LNCaP clone FGC (cell line): ENCODE measurements around the gene MAGI3.

ENCODE experiments used
- DNase-seq: peaks from one replicate; pipeline ENCODE4 v3.0.0-alpha.2; 2011; ENCODE audit warnings: low read depth
- H3K4me3 ChIP-seq: 2 replicates; pipeline ENCODE4 v1.5.1; 2011; ENCODE audit warnings: mild to moderate bottlenecking, low read depth, low read length, control low read depth
- CTCF ChIP-seq: IDR thresholded peaks from 2 replicates; pipeline ENCODE4 v1.5.1; 2012; ENCODE audit warnings: mild to moderate bottlenecking; ENCODE audit not compliant: control insufficient read depth, insufficient read depth; ENCODE audit errors: extremely low read depth

Gene MAGI3

GRCh38 chr1:113390871-113391648, 745 bp downstream of the MAGI3 start:
- peak overlapping the region; percentile 85 for H3K4me3 ChIP-seq
- DNase-seq: peak; percentile 31
- peak; percentile 37 for TF ChIP-seq CTCF

GRCh38 chr1:113391649-113392271, 1.4 kb downstream of the MAGI3 start:
- TF ChIP-seq CTCF: no peak
- peak; percentile 32 for DNase-seq
- peak overlapping the region; percentile 85 for H3K4me3 ChIP-seq

- no peak for TF ChIP-seq CTCF
- H3K4me3 ChIP-seq: peak overlapping the region; percentile 85
- DNase-seq: no peak
Measured at GRCh38 chr1:113392541-113393128, 2.3 kb downstream of the MAGI3 start.

GRCh38 chr1:113394043-113394862, 3.9 kb downstream of the MAGI3 start:
- no peak for TF ChIP-seq CTCF
- no peak for DNase-seq
- H3K4me3 ChIP-seq: no peak overlapping the region

GRCh38 chr1:113394863-113395259, 4.5 kb downstream of the MAGI3 start:
- TF ChIP-seq CTCF: no peak
- DNase-seq: no peak
- H3K4me3 ChIP-seq: no peak overlapping the region

- no peak overlapping the region for H3K4me3 ChIP-seq
- TF ChIP-seq CTCF: no peak
- DNase-seq: no peak
Measured at GRCh38 chr1:113396102-113396501, 5.8 kb downstream of the MAGI3 start.
